ENCODE data around the gene ARFRP1.

ARFRP1 gene

GRCh38 chr20:63701329-63702035 lies 6.3 kb downstream of the ARFRP1 start:
- DNase-seq: no peak

GRCh38 chr20:63701051-63701328 lies 6.8 kb downstream of the ARFRP1 start:
- DNase-seq: no peak

- no peak for DNase-seq
Observed at GRCh38 chr20:63700199-63701050, 7.4 kb downstream of the ARFRP1 start.

GRCh38 chr20:63699466-63700198 lies 8.1 kb downstream of the ARFRP1 start:
- no peak for DNase-seq

GRCh38 chr20:63698739-63699465 lies 8.9 kb downstream of the ARFRP1 start:
- no peak for DNase-seq

- DNase-seq: no peak
Observed at GRCh38 chr20:63697868-63698545, 9.8 kb downstream of the ARFRP1 start.

- no peak for DNase-seq
Observed at GRCh38 chr20:63697357-63697867, 10.4 kb downstream of the ARFRP1 start.

GRCh38 chr20:63696628-63697356 lies 11.0 kb downstream of the ARFRP1 start, which contains the start of gene TNFRSF6B:
TNFRSF6B (plus strand) TSS chr20:63696652; CDS start chr20:63696768, 116 bp downstream.
- no peak for DNase-seq

- DNase-seq: no peak
Observed at GRCh38 chr20:63696306-63696627, 11.5 kb downstream of the ARFRP1 start.

- DNase-seq: no peak
Observed at GRCh38 chr20:63695424-63696305, 12.1 kb downstream of the ARFRP1 start.

- no peak for DNase-seq
Observed at GRCh38 chr20:63694584-63695423, 13.0 kb downstream of the ARFRP1 start.

GRCh38 chr20:63693733-63694583 lies 13.8 kb downstream of the ARFRP1 start:
- no peak for DNase-seq

GRCh38 chr20:63693083-63693732 lies 14.6 kb downstream of the ARFRP1 start:
- no peak for DNase-seq

GRCh38 chr20:63692436-63693082 lies 15.2 kb downstream of the ARFRP1 start:
- DNase-seq: no peak

GRCh38 chr20:63691711-63692435 lies 15.9 kb downstream of the ARFRP1 start:
- DNase-seq: no peak

GRCh38 chr20:63690898-63691710 lies 16.7 kb downstream of the ARFRP1 start:
- DNase-seq: no peak
